Thyroid gland (tissue), 4 donors: Measurements from ENCODE around the gene RAE1. TPM values are rescaled to one million over a fixed set of nuclear protein-coding genes. Genes with fewer than 3 reads are reported as not detected.

Experiments
- DNase-seq, 2 donors: peaks; one replicate each; pipeline ENCODE4 v3.0.0-alpha.2; 2019
- H3K27ac ChIP-seq, 3 donors: fragments of 200-600 bp; sonication (generic); 1 replicate in 2 of 3; 2 replicates in 1 of 3; pipeline ENCODE4 v1.5.1; 2016 to 2019; ENCODE audit warnings: mild to moderate bottlenecking in 1 of 3, moderate library complexity in 1 of 3
- H3K27me3 ChIP-seq: fragments of 200-600 bp; sonication (generic); one replicate; pipeline ENCODE4 v1.5.1; 2019
- H3K36me3 ChIP-seq, 2 donors: fragments of 200-600 bp; sonication (generic); one replicate each; pipeline ENCODE4 v1.5.1; 2016 to 2019
- H3K4me1 ChIP-seq, 2 donors: fragments of 200-600 bp; sonication (generic); one replicate each; pipeline ENCODE4 v1.5.1; 2017 to 2019
- H3K4me3 ChIP-seq, 3 donors: fragments of 200-600 bp; sonication (generic); replicated peaks in 1 of 3; 1 replicate in 2 of 3; 2 replicates in 1 of 3; pipeline ENCODE4 v1.5.1; 2016; ENCODE audit warnings: mild to moderate bottlenecking in 1 of 3
- H3K9me3 ChIP-seq: fragments of 200-600 bp; sonication (generic); one replicate; pipeline ENCODE4 v1.5.1; 2017
- CTCF ChIP-seq, 6 experiments: fragments of 200-600 bp in 3 of 6; fragments of 450-650 bp in 3 of 6; sonication (generic) in 3 of 6; IDR thresholded peaks; one replicate each; pipeline ENCODE4 v1.5.1; 2016 to 2019; ENCODE audit warnings: antibody characterized with exemption in 6 of 6, mild to moderate bottlenecking in 2 of 6, inconsistent platforms in 1 of 6, moderate library complexity in 1 of 6
- POLR2A ChIP-seq, 2 donors: fragments of 450-650 bp; IDR thresholded peaks; one replicate each; pipeline ENCODE4 v1.6.1; 2017; ENCODE audit warnings: antibody characterized with exemption in 2 of 2, mild to moderate bottlenecking in 2 of 2, moderate library complexity in 1 of 2
- WGBS, 2 donors: methylation state at CpG; one replicate each; pipeline ENCODE4 v1.1.5; 2017; 5-methylcytosine and 5-hydroxymethylcytosine counted together
- intact Hi-C: fragments of 100-400 bp; cut with DNase I; formaldehyde crosslinking; loops from one replicate; pipeline ENCODE4 v1.15.1; 2023
- total RNA-seq, 4 donors: library from RNA; depleted of rRNA; stranded (reverse); fragments of >200 nt; gene quantifications; one replicate each; pipeline ENCODE4 v1.2.3, GENCODE V29; 2016

Gene RAE1
- 10 to 100 TPM; 17.5 to 26.4 (median 22.3) TPM for total RNA-seq

- WGBS, 2 donors = 0 to 1% methylated on average over 20 to 30 of the region's 64 CpGs
- TF ChIP-seq CTCF (IDR thresholded peaks at IDR 0.05) (no peak), POLR2A (IDR thresholded peaks at IDR 0.05) (peak in 1 of 2 donors; percentile 57)
- intact Hi-C loops = no loop called here
These were observed at the start of gene RAE1 for GRCh38 chr20:57351042-57351783. TSS of gene RAE1 (plus strand) at chr20:57351255. CDS start at chr20:57354039, 2,784 bp downstream.

GRCh38 chr20:57306747-57307146 lies 44.3 kb upstream of the RAE1 start:
- H3K27ac ChIP-seq = no peak overlapping the region
- WGBS, 2 donors = 94 to 95% methylated on average over 4 to 5 of the region's 5 CpGs
- H3K4me1 ChIP-seq = no peaks in the 10 kb centered on the region
- no peaks in the 10 kb centered on the region for H3K9me3 ChIP-seq
- H3K4me3 ChIP-seq = no peak overlapping the region
- DNase-seq = no peak
- H3K36me3 ChIP-seq = no peaks in the 10 kb centered on the region
- TF ChIP-seq CTCF (IDR thresholded peaks at IDR 0.05) (no peak), POLR2A (IDR thresholded peaks at IDR 0.05) (no peak)
- H3K27me3 ChIP-seq = no peaks in the 10 kb centered on the region
- intact Hi-C loops = no loop called here

More at GRCh38 chr20:57351042-57351783, at the start of gene RAE1:
- no peaks in the 10 kb centered on the region for H3K9me3 ChIP-seq
- peak within 1 kb of the TSS; percentile 65 to 95 (median 90) for H3K4me3 ChIP-seq
- H3K36me3 ChIP-seq = peaks cover 11 to 21% of the 10 kb centered on the region in 2 donors
- DNase-seq = peak; percentile 90 to 92
- peak within 1 kb of the TSS; percentile 77 to 82 (median 82) for H3K27ac ChIP-seq
- no peaks in the 10 kb centered on the region for H3K27me3 ChIP-seq
- H3K4me1 ChIP-seq = peaks cover 0 to 9% of the 10 kb centered on the region in 2 donors

- Histone ChIP-seq H3K4me3 (no peak overlapping the region), H3K36me3 (no peaks in the 10 kb centered on the region), H3K4me1 (no peaks in the 10 kb centered on the region), H3K9me3 (no peaks in the 10 kb centered on the region), H3K27me3 (no peaks in the 10 kb centered on the region), H3K27ac (no peak overlapping the region)
- no peak for DNase-seq
- intact Hi-C loops = no loop called here
- WGBS, 2 donors = 61 to 69% methylated on average over 13 of the region's 13 CpGs
- TF ChIP-seq CTCF (IDR thresholded peaks at IDR 0.05) = no peak
- no peak for TF ChIP-seq POLR2A (IDR thresholded peaks at IDR 0.05)
These were observed 42.4 kb upstream of the RAE1 start for GRCh38 chr20:57308451-57309271.

DNA sequence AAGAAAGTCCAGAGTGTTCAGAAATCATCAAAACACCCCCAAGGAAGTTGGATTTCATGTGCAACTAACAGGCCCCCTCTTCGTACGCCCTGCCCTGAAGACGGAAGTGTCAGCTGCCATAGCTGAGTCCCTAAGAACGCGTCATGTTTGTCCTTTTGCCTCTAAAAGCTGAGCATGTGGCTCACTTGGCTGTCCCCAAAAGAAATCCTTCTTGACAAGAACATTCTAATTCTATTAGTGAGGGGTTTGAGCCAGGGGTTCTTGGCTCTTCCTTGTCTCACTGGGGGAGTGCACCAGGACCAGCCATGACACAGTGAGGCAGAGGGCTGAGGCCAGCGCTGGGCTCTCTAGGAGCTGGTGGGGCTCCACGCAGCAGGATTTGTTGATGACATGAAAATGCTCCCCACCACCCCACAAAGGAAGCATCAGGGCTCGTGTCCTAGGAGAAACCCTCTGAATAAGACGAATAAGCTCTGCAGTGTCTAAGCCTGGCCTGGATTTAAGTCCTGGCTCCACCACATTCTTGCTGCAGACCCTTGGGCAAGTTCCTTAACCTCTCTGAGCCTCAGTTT lies 41.4 kb upstream of the RAE1 start:
- no peaks in the 10 kb centered on the region for H3K27me3 ChIP-seq
- no peaks in the 10 kb centered on the region for H3K9me3 ChIP-seq
- no peaks in the 10 kb centered on the region for H3K36me3 ChIP-seq
- intact Hi-C loops = no loop called here
- 81 to 92% methylated on average over 9 of the region's 9 CpGs for WGBS, 2 donors
- no peak for DNase-seq
- no peaks in the 10 kb centered on the region for H3K4me1 ChIP-seq
- TF ChIP-seq POLR2A (IDR thresholded peaks at IDR 0.05) = no peak
- no peak overlapping the region for H3K4me3 ChIP-seq
- no peak overlapping the region for H3K27ac ChIP-seq

- Histone ChIP-seq H3K4me1 (no peaks in the 10 kb centered on the region), H3K27ac (no peak overlapping the region), H3K9me3 (no peaks in the 10 kb centered on the region), H3K4me3 (no peak overlapping the region), H3K27me3 (no peaks in the 10 kb centered on the region), H3K36me3 (no peaks in the 10 kb centered on the region)
- intact Hi-C loops = no loop called here
- DNase-seq = no peak
- 96 to 97% methylated on average over 11 of the region's 11 CpGs for WGBS, 2 donors
- TF ChIP-seq POLR2A (IDR thresholded peaks at IDR 0.05) (no peak), CTCF (IDR thresholded peaks at IDR 0.05) (no peak)
These were observed 40.1 kb upstream of the RAE1 start for GRCh38 chr20:57310821-57311514.
